Cerebellar nuclear complex (tissue), 1 donor: ENCODE measurements around the gene SRSF1.
"Not testable (repeated sequence)": the region's sequence is repeated elsewhere in the genome, so short reads cannot be mapped to it uniquely, and the experiment has no call there.

Experiments
- DNase-seq, 2 experiments: peaks; one replicate each; lab custom pipeline; 2025; lab: John Stamatoyannopoulos, UW

Gene SRSF1

GRCh38 chr17:57990037-57990436 lies 17.0 kb downstream of the SRSF1 start:
- no peak for DNase-seq

GRCh38 chr17:57988301-57989250 lies 18.5 kb downstream of the SRSF1 start:
- DNase-seq, result no peak

GRCh38 chr17:57987581-57988300 lies 19.3 kb downstream of the SRSF1 start, which contains the start of gene VEZF1:
TSS of gene VEZF1 (minus strand) at chr17:57988254. CDS start at chr17:57988111, 143 bp downstream.
- DNase-seq, result no peak

- no peak for DNase-seq
Measured at GRCh38 chr17:57986841-57987580, 20.0 kb downstream of the SRSF1 start.

- no peak for DNase-seq
Measured at GRCh38 chr17:57985675-57985974, 21.4 kb downstream of the SRSF1 start.

- no peak for DNase-seq
Measured at GRCh38 chr17:57984936-57985674, 21.9 kb downstream of the SRSF1 start.

GRCh38 chr17:57984261-57984890 lies 22.7 kb downstream of the SRSF1 start:
- DNase-seq, result no peak

- no peak for DNase-seq
Measured at GRCh38 chr17:57983446-57983845, 23.6 kb downstream of the SRSF1 start.

GRCh38 chr17:57982452-57983170 lies 24.4 kb downstream of the SRSF1 start:
- DNase-seq, result no peak

- no peak for DNase-seq
Measured at GRCh38 chr17:57980522-57980921, 26.5 kb downstream of the SRSF1 start.

- DNase-seq, result no peak
Measured at GRCh38 chr17:57979076-57979475, 28.0 kb downstream of the SRSF1 start.

- DNase-seq, result no peak
Measured at GRCh38 chr17:57976594-57976993, 30.5 kb downstream of the SRSF1 start.

GRCh38 chr17:57975044-57975443 lies 32.0 kb downstream of the SRSF1 start:
- no peak for DNase-seq

- not testable (repeated sequence) for DNase-seq
Measured at GRCh38 chr17:57974053-57974824, 32.8 kb downstream of the SRSF1 start.

- DNase-seq, result no peak
Measured at GRCh38 chr17:57972151-57972550, 34.9 kb downstream of the SRSF1 start.

- DNase-seq, result no peak
Measured at GRCh38 chr17:57971572-57971971, 35.5 kb downstream of the SRSF1 start.

GRCh38 chr17:57970710-57971109 lies 36.3 kb downstream of the SRSF1 start:
- DNase-seq, result no peak

GRCh38 chr17:57968456-57968855 lies 38.6 kb downstream of the SRSF1 start:
- no peak for DNase-seq

- DNase-seq, result no peak
Measured at GRCh38 chr17:57966875-57967274, 40.2 kb downstream of the SRSF1 start.

- DNase-seq, result no peak
Measured at GRCh38 chr17:57966246-57966645, 40.8 kb downstream of the SRSF1 start.
